Measurements from ENCODE around the gene MSANTD1.

The MSANTD1 gene

DNA sequence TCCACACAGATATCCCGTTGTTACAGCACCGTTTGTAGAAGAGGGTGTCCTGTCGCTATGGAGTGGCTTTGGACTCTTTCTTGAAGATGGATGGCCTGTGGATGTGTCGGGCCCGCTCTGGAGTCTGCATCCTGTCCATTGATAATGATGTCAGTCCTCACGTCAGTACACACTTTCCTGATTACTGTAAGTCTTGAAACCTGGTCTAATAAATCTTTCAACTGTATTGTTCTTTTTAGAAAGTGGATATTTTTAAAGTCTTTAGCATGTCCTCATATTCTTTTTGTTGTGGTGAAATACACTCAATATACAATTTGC, 14.9 kb downstream of the MSANTD1 start:
- no peak overlapping the region for H3K27ac ChIP-seq (ENCODE audit: insufficient read depth, low read length, poor library complexity, severe bottlenecking)
- no peaks in the 10 kb centered on the region for H3K4me1 ChIP-seq (ENCODE audit: control insufficient read depth, insufficient read depth, low read length, poor library complexity, severe bottlenecking)
- H3K9me3 ChIP-seq (ENCODE audit: control insufficient read depth, low read length) = no peaks in the 10 kb centered on the region
- H3K4me3 ChIP-seq (ENCODE audit: insufficient read depth, low read depth, low read length, poor library complexity, severe bottlenecking) = no peak overlapping the region
- H3K27me3 ChIP-seq (replicated peaks; ENCODE audit: control insufficient read depth, insufficient read depth, low read length, poor library complexity, severe bottlenecking) = no peaks in the 10 kb centered on the region
- no peaks in the 10 kb centered on the region for H3K36me3 ChIP-seq (ENCODE audit: control insufficient read depth, insufficient read depth, low read length)
- DNase-seq = no peak

DNA sequence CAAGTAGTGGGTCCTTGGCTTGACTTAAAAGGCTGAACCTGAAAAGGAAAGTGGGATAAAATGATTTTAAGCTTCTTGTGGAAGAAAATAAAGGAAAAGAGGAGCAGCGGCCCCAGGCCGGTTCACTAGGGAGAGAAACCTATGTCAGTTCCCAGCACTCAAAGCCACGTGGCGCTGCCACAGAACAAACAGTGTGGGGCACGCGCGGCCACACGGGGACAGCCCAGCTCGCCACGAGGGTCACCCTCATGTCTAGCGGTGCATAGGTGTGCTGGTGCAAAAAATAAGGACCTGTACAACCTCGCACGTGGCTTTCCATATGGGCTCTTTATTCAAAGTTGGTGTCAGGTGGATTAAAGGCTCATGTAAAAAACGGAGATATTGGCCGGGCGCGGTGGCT, 17.1 kb downstream of the MSANTD1 start:
- Histone ChIP-seq H3K36me3 (ENCODE audit: control insufficient read depth, insufficient read depth, low read length) (no peaks in the 10 kb centered on the region), H3K4me3 (ENCODE audit: insufficient read depth, low read depth, low read length, poor library complexity, severe bottlenecking) (no peak overlapping the region), H3K9me3 (ENCODE audit: control insufficient read depth, low read length) (no peaks in the 10 kb centered on the region), H3K27ac (ENCODE audit: insufficient read depth, low read length, poor library complexity, severe bottlenecking) (no peak overlapping the region), H3K27me3 (replicated peaks; ENCODE audit: control insufficient read depth, insufficient read depth, low read length, poor library complexity, severe bottlenecking) (no peaks in the 10 kb centered on the region), H3K4me1 (ENCODE audit: control insufficient read depth, insufficient read depth, low read length, poor library complexity, severe bottlenecking) (no peaks in the 10 kb centered on the region)
- DNase-seq = no peak

GRCh38 chr4:3267576-3268394, 18.8 kb downstream of the MSANTD1 start:
- Histone ChIP-seq H3K4me1 (ENCODE audit: control insufficient read depth, insufficient read depth, low read length, poor library complexity, severe bottlenecking) (no peaks in the 10 kb centered on the region), H3K4me3 (ENCODE audit: insufficient read depth, low read depth, low read length, poor library complexity, severe bottlenecking) (no peak overlapping the region), H3K36me3 (ENCODE audit: control insufficient read depth, insufficient read depth, low read length) (no peaks in the 10 kb centered on the region), H3K27me3 (replicated peaks; ENCODE audit: control insufficient read depth, insufficient read depth, low read length, poor library complexity, severe bottlenecking) (no peaks in the 10 kb centered on the region), H3K27ac (ENCODE audit: insufficient read depth, low read length, poor library complexity, severe bottlenecking) (no peak overlapping the region), H3K9me3 (ENCODE audit: control insufficient read depth, low read length) (no peaks in the 10 kb centered on the region)
- DNase-seq = no peak

GRCh38 chr4:3268395-3269104, 19.6 kb downstream of the MSANTD1 start:
- no peak for DNase-seq
- Histone ChIP-seq H3K9me3 (ENCODE audit: control insufficient read depth, low read length) (no peaks in the 10 kb centered on the region), H3K27ac (ENCODE audit: insufficient read depth, low read length, poor library complexity, severe bottlenecking) (no peak overlapping the region), H3K4me1 (ENCODE audit: control insufficient read depth, insufficient read depth, low read length, poor library complexity, severe bottlenecking) (no peaks in the 10 kb centered on the region), H3K36me3 (ENCODE audit: control insufficient read depth, insufficient read depth, low read length) (no peaks in the 10 kb centered on the region), H3K27me3 (replicated peaks; ENCODE audit: control insufficient read depth, insufficient read depth, low read length, poor library complexity, severe bottlenecking) (no peaks in the 10 kb centered on the region), H3K4me3 (ENCODE audit: insufficient read depth, low read depth, low read length, poor library complexity, severe bottlenecking) (no peak overlapping the region)

DNA sequence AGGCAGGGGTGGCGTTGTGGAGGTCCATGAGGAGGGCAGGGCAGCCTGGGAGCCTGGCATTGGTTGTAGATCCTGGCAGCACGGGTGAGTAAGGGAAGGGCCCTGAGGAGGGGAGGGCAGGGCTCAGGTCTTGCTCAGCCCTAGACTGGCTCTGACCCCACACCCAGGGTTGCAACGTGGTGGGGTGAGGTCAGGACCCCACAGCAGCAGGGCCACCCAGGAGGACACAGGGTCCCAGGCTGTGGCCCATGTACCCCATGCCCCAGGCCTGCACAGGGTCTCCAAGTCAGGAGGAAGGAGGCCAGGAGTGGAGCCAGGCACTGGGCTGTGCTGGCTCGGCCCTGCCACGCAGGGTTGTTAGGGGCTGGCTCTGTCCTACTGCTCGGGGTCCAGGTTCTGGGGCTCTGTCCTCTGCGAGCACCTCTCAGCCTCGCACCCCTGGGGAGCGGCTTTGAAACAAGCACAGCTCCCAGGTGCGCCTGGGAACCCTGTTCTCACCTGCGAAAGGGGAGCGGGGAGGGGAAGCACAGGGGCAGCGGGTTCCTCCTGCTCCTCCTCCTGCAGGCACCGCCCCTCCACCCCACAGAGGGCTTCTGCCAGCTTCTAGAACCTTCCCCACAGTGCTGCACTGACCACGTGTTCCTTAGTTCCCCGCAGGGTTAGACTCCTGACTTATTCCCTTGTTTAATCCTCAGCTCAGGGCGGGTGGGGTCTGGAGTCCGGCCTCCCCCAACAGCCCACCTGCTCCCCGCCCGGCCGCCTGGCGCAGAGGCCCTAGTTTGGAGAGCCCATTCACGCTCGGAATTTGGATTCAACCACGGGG, 20.4 kb downstream of the MSANTD1 start:
- H3K27ac ChIP-seq (ENCODE audit: insufficient read depth, low read length, poor library complexity, severe bottlenecking) = no peak overlapping the region
- DNase-seq = no peak
- no peaks in the 10 kb centered on the region for H3K4me1 ChIP-seq (ENCODE audit: control insufficient read depth, insufficient read depth, low read length, poor library complexity, severe bottlenecking)
- H3K27me3 ChIP-seq (replicated peaks; ENCODE audit: control insufficient read depth, insufficient read depth, low read length, poor library complexity, severe bottlenecking) = no peaks in the 10 kb centered on the region
- no peaks in the 10 kb centered on the region for H3K9me3 ChIP-seq (ENCODE audit: control insufficient read depth, low read length)
- no peak overlapping the region for H3K4me3 ChIP-seq (ENCODE audit: insufficient read depth, low read depth, low read length, poor library complexity, severe bottlenecking)
- H3K36me3 ChIP-seq (ENCODE audit: control insufficient read depth, insufficient read depth, low read length) = no peaks in the 10 kb centered on the region

DNA sequence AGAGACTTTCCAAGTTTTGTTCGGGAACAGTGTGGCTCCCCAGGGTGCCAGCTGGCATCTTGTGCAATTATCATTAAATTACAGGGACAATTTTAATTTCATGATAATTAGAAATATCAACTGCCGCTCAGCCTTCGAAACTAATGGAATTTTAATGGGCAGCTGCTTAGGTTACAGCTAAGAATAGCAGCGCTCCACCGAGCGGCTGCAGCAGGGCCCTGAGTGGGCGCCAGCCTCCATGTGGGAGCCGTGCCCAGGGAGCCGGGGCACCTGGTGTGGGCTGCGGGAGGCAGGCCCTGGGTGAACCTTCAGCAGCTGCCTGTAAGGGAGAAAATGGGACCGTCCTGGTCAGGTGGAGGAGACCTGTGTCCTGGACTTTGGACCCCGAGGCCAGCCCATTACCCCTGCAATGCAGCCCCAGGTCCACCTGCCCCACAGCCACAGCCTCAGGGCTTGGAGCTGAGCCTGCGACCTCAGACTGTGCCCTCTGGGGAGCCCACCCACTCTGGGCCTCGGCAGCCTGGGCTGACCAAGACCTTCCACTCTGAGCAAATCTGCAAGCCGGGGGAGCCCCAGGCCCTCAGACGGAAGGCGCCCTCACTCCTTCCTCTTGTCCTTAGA, 21.1 kb downstream of the MSANTD1 start:
- Histone ChIP-seq H3K27me3 (replicated peaks; ENCODE audit: control insufficient read depth, insufficient read depth, low read length, poor library complexity, severe bottlenecking) (no peaks in the 10 kb centered on the region), H3K27ac (ENCODE audit: insufficient read depth, low read length, poor library complexity, severe bottlenecking) (no peak overlapping the region), H3K4me1 (ENCODE audit: control insufficient read depth, insufficient read depth, low read length, poor library complexity, severe bottlenecking) (no peaks in the 10 kb centered on the region), H3K36me3 (ENCODE audit: control insufficient read depth, insufficient read depth, low read length) (no peaks in the 10 kb centered on the region), H3K9me3 (ENCODE audit: control insufficient read depth, low read length) (no peaks in the 10 kb centered on the region), H3K4me3 (ENCODE audit: insufficient read depth, low read depth, low read length, poor library complexity, severe bottlenecking) (no peak overlapping the region)
- no peak for DNase-seq

DNA sequence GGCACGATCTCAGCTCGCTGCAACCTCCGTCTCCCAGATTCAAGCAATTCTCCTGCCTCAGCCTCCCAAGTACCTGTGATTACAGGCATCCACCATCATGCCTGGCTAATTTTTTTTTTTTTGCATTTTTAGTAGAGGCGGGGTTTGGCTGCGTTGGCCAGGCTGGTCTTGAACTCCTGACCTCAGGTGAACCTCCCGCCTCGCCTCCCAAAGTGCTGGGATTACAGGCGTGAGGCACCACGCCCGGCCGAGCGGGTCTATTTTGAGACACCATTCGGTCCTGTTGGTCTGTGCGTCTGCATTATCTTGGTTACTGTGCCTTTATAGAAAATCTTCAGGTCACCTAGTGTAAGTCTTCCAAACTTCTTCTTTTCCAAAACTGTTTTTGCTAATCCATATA, 22.2 kb downstream of the MSANTD1 start:
- DNase-seq = no peak
- Histone ChIP-seq H3K27me3 (replicated peaks; ENCODE audit: control insufficient read depth, insufficient read depth, low read length, poor library complexity, severe bottlenecking) (no peaks in the 10 kb centered on the region), H3K27ac (ENCODE audit: insufficient read depth, low read length, poor library complexity, severe bottlenecking) (no peak overlapping the region), H3K4me3 (ENCODE audit: insufficient read depth, low read depth, low read length, poor library complexity, severe bottlenecking) (no peak overlapping the region), H3K36me3 (ENCODE audit: control insufficient read depth, insufficient read depth, low read length) (no peaks in the 10 kb centered on the region), H3K4me1 (ENCODE audit: control insufficient read depth, insufficient read depth, low read length, poor library complexity, severe bottlenecking) (no peaks in the 10 kb centered on the region), H3K9me3 (ENCODE audit: control insufficient read depth, low read length) (no peaks in the 10 kb centered on the region)

- no peaks in the 10 kb centered on the region for H3K4me1 ChIP-seq (ENCODE audit: control insufficient read depth, insufficient read depth, low read length, poor library complexity, severe bottlenecking)
- no peak overlapping the region for H3K4me3 ChIP-seq (ENCODE audit: insufficient read depth, low read depth, low read length, poor library complexity, severe bottlenecking)
- no peak overlapping the region for H3K27ac ChIP-seq (ENCODE audit: insufficient read depth, low read length, poor library complexity, severe bottlenecking)
- H3K9me3 ChIP-seq (ENCODE audit: control insufficient read depth, low read length) = no peaks in the 10 kb centered on the region
- DNase-seq = no peak
- H3K27me3 ChIP-seq (replicated peaks; ENCODE audit: control insufficient read depth, insufficient read depth, low read length, poor library complexity, severe bottlenecking) = no peaks in the 10 kb centered on the region
- no peaks in the 10 kb centered on the region for H3K36me3 ChIP-seq (ENCODE audit: control insufficient read depth, insufficient read depth, low read length)
These were observed 28.0 kb downstream of the MSANTD1 start for GRCh38 chr4:3276986-3277385.

DNA sequence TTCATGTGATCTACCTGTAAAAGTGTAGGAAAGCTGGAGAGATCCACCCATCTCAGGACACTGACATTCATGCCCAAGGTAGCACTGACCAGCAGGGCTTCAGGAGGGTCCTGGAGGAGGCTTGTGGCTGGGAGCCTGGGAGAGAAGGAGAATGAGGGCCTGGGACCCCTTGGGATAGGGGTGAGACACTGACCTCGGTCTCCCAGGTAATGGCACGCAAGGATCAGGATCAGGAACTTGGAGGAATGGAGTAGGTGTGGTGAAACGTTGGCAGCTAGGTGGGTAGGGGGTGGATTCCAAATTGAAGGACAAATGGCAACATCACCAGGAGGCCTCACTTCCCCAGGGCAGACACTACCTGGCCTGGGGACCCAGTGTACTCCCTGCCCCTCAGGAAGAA, 31.5 kb downstream of the MSANTD1 start:
- Histone ChIP-seq H3K4me1 (ENCODE audit: control insufficient read depth, insufficient read depth, low read length, poor library complexity, severe bottlenecking) (no peaks in the 10 kb centered on the region), H3K27me3 (replicated peaks; ENCODE audit: control insufficient read depth, insufficient read depth, low read length, poor library complexity, severe bottlenecking) (no peaks in the 10 kb centered on the region), H3K36me3 (ENCODE audit: control insufficient read depth, insufficient read depth, low read length) (no peaks in the 10 kb centered on the region), H3K27ac (ENCODE audit: insufficient read depth, low read length, poor library complexity, severe bottlenecking) (no peak overlapping the region), H3K9me3 (ENCODE audit: control insufficient read depth, low read length) (no peaks in the 10 kb centered on the region), H3K4me3 (ENCODE audit: insufficient read depth, low read depth, low read length, poor library complexity, severe bottlenecking) (no peak overlapping the region)
- no peak for DNase-seq

Data from effector memory CD4-positive, alpha-beta T cell (primary cell).